D341Med (cell line): Measurements from ENCODE around the gene ANKRD55.
"Not testable (repeated sequence)": the region's sequence is repeated elsewhere in the genome, so short reads cannot be mapped to it uniquely, and the experiment has no call there.

Experiments used
- DNase-seq: peaks from one replicate; pipeline ENCODE4 v3.0.0; 2012; ENCODE audit warnings: low spot score

ANKRD55 gene

GRCh38 chr5:56144211-56144610, 88.9 kb downstream of the ANKRD55 start:
- no peak for DNase-seq

- no peak for DNase-seq
Observed at GRCh38 chr5:56143373-56143714, 89.8 kb downstream of the ANKRD55 start.

- DNase-seq = no peak
Observed at GRCh38 chr5:56142614-56143372, 90.3 kb downstream of the ANKRD55 start.

- no peak for DNase-seq
Observed at GRCh38 chr5:56142233-56142613, 90.9 kb downstream of the ANKRD55 start.

- no peak for DNase-seq
Observed at GRCh38 chr5:56140073-56140472, 93.1 kb downstream of the ANKRD55 start.

GRCh38 chr5:56130664-56131063, 102.5 kb downstream of the ANKRD55 start:
- DNase-seq = no peak

GRCh38 chr5:56129288-56129687, 103.8 kb downstream of the ANKRD55 start:
- DNase-seq = no peak

- DNase-seq = no peak
Observed at GRCh38 chr5:56128113-56128512, 105.0 kb downstream of the ANKRD55 start.

- DNase-seq = no peak
Observed at GRCh38 chr5:56126487-56127179, 106.5 kb downstream of the ANKRD55 start.

- no peak for DNase-seq
Observed at GRCh38 chr5:56123531-56124243, 109.4 kb downstream of the ANKRD55 start.

GRCh38 chr5:56122360-56122985, 110.7 kb downstream of the ANKRD55 start:
- not testable (repeated sequence) for DNase-seq

- no peak for DNase-seq
Observed at GRCh38 chr5:56119050-56119449, 114.1 kb downstream of the ANKRD55 start.

GRCh38 chr5:56116599-56117141, 116.5 kb downstream of the ANKRD55 start:
- no peak for DNase-seq

GRCh38 chr5:56115589-56115988, 117.5 kb downstream of the ANKRD55 start:
- DNase-seq = no peak

- no peak for DNase-seq
Observed at GRCh38 chr5:56112526-56113121, 120.5 kb downstream of the ANKRD55 start.

- DNase-seq = no peak
Observed at GRCh38 chr5:56111404-56111781, 121.7 kb downstream of the ANKRD55 start.

- no peak for DNase-seq
Observed at GRCh38 chr5:56110646-56111403, 122.3 kb downstream of the ANKRD55 start.

- DNase-seq = no peak
Observed at GRCh38 chr5:56108246-56108645, 124.9 kb downstream of the ANKRD55 start.

GRCh38 chr5:56106837-56107236, 126.3 kb downstream of the ANKRD55 start:
- no peak for DNase-seq

GRCh38 chr5:56105511-56106291, 127.4 kb downstream of the ANKRD55 start:
- no peak for DNase-seq
